HepG2 (cell line): ENCODE measurements around the gene TTC6. TPM values are rescaled to one million over a fixed set of nuclear protein-coding genes. Genes with fewer than 3 reads are reported as not detected.

Experiments
- ELF3 ChIP-seq: IDR thresholded peaks from 2 replicates; pipeline ENCODE4 v1.6.1; 2016; ENCODE audit warnings: missing genetic modification reagents, missing compliant biosample characterization
- GABPB1 ChIP-seq: IDR thresholded peaks from 2 replicates; pipeline ENCODE4 v1.6.1; 2016; ENCODE audit warnings: mild to moderate bottlenecking, missing genetic modification reagents, moderate library complexity, missing compliant biosample characterization
- GFI1 ChIP-seq: sonication (generic); formaldehyde crosslinking; IDR thresholded peaks from 2 replicates; pipeline ENCODE4 v1.5.0; 2020; ENCODE audit warnings: missing genetic modification reagents, mild to moderate bottlenecking, borderline replicate concordance
- HOXA7 ChIP-seq: sonication (generic); formaldehyde crosslinking; IDR thresholded peaks from 2 replicates; pipeline ENCODE4 v1.8.1; 2022; ENCODE audit warnings: mild to moderate bottlenecking, missing genetic modification reagents, moderate library complexity
- KAT8 ChIP-seq: IDR thresholded peaks from 2 replicates; pipeline ENCODE4 v1.6.1; 2016; ENCODE audit warnings: missing genetic modification reagents, missing compliant biosample characterization
- MAF1 ChIP-seq: sonication (generic); formaldehyde crosslinking; IDR thresholded peaks from 2 replicates; pipeline ENCODE4 v1.5.0; 2020; ENCODE audit warnings: missing genetic modification reagents, borderline replicate concordance
- NR2C2 ChIP-seq: sonication (generic); formaldehyde crosslinking; IDR thresholded peaks from 2 replicates; pipeline ENCODE4 v1.4.0; 2020; ENCODE audit warnings: missing genetic modification reagents, mild to moderate bottlenecking, moderate library complexity, borderline replicate concordance
- POGZ ChIP-seq: sonication (generic); formaldehyde crosslinking; IDR thresholded peaks from 2 replicates; pipeline ENCODE4 v1.4.0; 2020; ENCODE audit warnings: mild to moderate bottlenecking, missing genetic modification reagents
- RARG ChIP-seq: sonication (generic); formaldehyde crosslinking; IDR thresholded peaks from 2 replicates; pipeline ENCODE4 v1.4.0; 2020; ENCODE audit warnings: low read depth, mild to moderate bottlenecking, missing genetic modification reagents
- YEATS4 ChIP-seq: sonication (generic); formaldehyde crosslinking; IDR thresholded peaks from 2 replicates; pipeline ENCODE4 v1.4.0; 2020; ENCODE audit warnings: missing genetic modification reagents, borderline replicate concordance
- ZBTB21 ChIP-seq: sonication (generic); formaldehyde crosslinking; IDR thresholded peaks from 2 replicates; pipeline ENCODE4 v1.4.0; 2020; ENCODE audit warnings: missing genetic modification reagents
- ZBTB7B ChIP-seq: sonication (generic); formaldehyde crosslinking; IDR thresholded peaks from 2 replicates; pipeline ENCODE4 v1.4.0; 2020; ENCODE audit warnings: missing genetic modification reagents
- ZGPAT ChIP-seq: IDR thresholded peaks from 2 replicates; pipeline ENCODE4 v1.6.1; 2016; ENCODE audit warnings: mild to moderate bottlenecking
- ZMAT5 ChIP-seq: sonication (generic); formaldehyde crosslinking; IDR thresholded peaks from 2 replicates; pipeline ENCODE4 v1.5.0; 2020; ENCODE audit warnings: mild to moderate bottlenecking, low read depth, missing genetic modification reagents, borderline replicate concordance
- ZNF101 ChIP-seq: sonication (generic); formaldehyde crosslinking; IDR thresholded peaks from 2 replicates; pipeline ENCODE4 v1.4.0; 2020; ENCODE audit warnings: mild to moderate bottlenecking, low read depth, missing genetic modification reagents, borderline replicate concordance
- ZNF207 ChIP-seq: fragments of 450-650 bp; IDR thresholded peaks from 2 replicates; pipeline ENCODE4 v1.6.1; 2016; ENCODE audit warnings: antibody characterized with exemption, borderline replicate concordance
- ZNF232 ChIP-seq: sonication (generic); formaldehyde crosslinking; IDR thresholded peaks from 2 replicates; pipeline ENCODE4 v1.4.0; 2020; ENCODE audit warnings: missing genetic modification reagents, borderline replicate concordance
- ZNF367 ChIP-seq: sonication (generic); formaldehyde crosslinking; IDR thresholded peaks from 2 replicates; pipeline ENCODE4 v1.4.0; 2020; ENCODE audit warnings: missing genetic modification reagents, borderline replicate concordance
- polyA plus RNA-seq, 8 experiments: library from polyadenylated mRNA; depleted of rRNA in 3 of 8; stranded (reverse) in 7 of 8; unstranded in 1 of 8; fragments of >200 nt; fragmentation: Illumina TruSeq in 4 of 8; extraction: Trizol in 4 of 8; gene quantifications; 2 replicates each; pipeline versions ENCODE4 v1.2.1 to v1.2.3, GENCODE V29; 2011 to 2016; ENCODE audit warnings: low read depth in 4 of 8, missing spikeins in 1 of 8, mixed read lengths in 1 of 8; ENCODE audit not compliant: insufficient read depth in 1 of 8
- total RNA-seq, 5 experiments: library from RNA; depleted of rRNA; stranded (reverse); fragments of >200 nt; fragmentation: Illumina TruSeq; extraction: Trizol; gene quantifications; 2 replicates each; pipeline ENCODE4 v1.2.3, GENCODE V29; 2016; ENCODE audit warnings: low read depth in 1 of 5
- TF ChIP-seq, protein P1 (sequence below): sonication (generic); formaldehyde crosslinking; IDR thresholded peaks from 2 replicates; pipeline ENCODE4 v1.4.0; 2020; ENCODE audit warnings: missing genetic modification reagents, mild to moderate bottlenecking, borderline replicate concordance
- TF ChIP-seq, protein P2 (sequence below): sonication (generic); formaldehyde crosslinking; IDR thresholded peaks from 2 replicates; pipeline ENCODE4 v1.8.0; 2022; ENCODE audit warnings: mild to moderate bottlenecking, missing genetic modification reagents, moderate library complexity
- TF ChIP-seq, protein P3 (sequence below): sonication (generic); formaldehyde crosslinking; IDR thresholded peaks from 2 replicates; pipeline ENCODE4 v1.5.1; 2020; ENCODE audit warnings: missing genetic modification reagents, mild to moderate bottlenecking, borderline replicate concordance

Gene TTC6
- total and polyA plus RNA-seq, 2 of the 13 experiments (the other 11 are each of a cell fraction or from before 2014, with no cell fraction given), result 9.3 to 27.4 TPM

GRCh38 chr14:37585971-37586796 lies 9.2 kb upstream of the TTC6 start (continued):
- TF ChIP-seq ZMAT5 (CRISPR knock-in tag), result no peak
- peak; percentile 33; the same call in 1 of the 2 replicates for TF ChIP-seq ELF3 (CRISPR knock-in tag)
- no peak; the same call in 1 of the 2 replicates for TF ChIP-seq GABPB1
- no peak for TF ChIP-seq ZBTB21 (CRISPR knock-in tag)
- TF ChIP-seq POGZ (CRISPR knock-in tag), result peak; percentile 72; the same call in 1 of the 2 replicates
- no peak for TF ChIP-seq GFI1 (CRISPR knock-in tag)
- TF ChIP-seq ZNF207, result no peak
- no peak for TF ChIP-seq ZNF367 (CRISPR knock-in tag)
- 0 out of 2 replicates have a peak, but pooled peaks have one; percentile 55 for TF ChIP-seq ZGPAT (CRISPR knock-in tag)
- TF ChIP-seq ZNF232 (CRISPR knock-in tag), result no peak
- no peak for TF ChIP-seq ZBTB7B (CRISPR knock-in tag)
- TF ChIP-seq, protein P1, sequence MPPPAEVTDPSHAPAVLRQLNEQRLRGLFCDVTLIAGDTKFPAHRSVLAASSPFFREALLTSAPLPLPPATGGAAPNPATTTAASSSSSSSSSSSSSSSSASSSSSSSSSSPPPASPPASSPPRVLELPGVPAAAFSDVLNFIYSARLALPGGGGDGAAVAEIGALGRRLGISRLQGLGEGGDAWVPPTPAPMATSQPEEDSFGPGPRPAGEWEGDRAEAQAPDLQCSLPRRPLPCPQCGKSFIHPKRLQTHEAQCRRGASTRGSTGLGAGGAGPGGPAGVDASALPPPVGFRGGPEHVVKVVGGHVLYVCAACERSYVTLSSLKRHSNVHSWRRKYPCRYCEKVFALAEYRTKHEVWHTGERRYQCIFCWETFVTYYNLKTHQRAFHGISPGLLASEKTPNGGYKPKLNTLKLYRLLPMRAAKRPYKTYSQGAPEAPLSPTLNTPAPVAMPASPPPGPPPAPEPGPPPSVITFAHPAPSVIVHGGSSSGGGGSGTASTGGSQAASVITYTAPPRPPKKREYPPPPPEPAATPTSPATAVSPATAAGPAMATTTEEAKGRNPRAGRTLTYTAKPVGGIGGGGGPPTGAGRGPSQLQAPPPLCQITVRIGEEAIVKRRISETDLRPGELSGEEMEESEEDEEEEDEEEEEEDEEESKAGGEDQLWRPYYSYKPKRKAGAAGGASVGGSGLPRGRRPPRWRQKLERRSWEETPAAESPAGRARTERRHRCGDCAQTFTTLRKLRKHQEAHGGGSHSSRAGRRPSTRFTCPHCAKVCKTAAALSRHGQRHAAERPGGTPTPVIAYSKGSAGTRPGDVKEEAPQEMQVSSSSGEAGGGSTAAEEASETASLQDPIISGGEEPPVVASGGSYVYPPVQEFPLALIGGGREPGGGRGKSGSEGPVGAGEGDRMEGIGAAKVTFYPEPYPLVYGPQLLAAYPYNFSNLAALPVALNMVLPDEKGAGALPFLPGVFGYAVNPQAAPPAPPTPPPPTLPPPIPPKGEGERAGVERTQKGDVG (CRISPR knock-in tag), result no peak; the same call in 1 of the 2 replicates
- TF ChIP-seq NR2C2 (CRISPR knock-in tag), result no peak
- no peak for TF ChIP-seq KAT8
- no peak for TF ChIP-seq ZNF101 (CRISPR knock-in tag)
- TF ChIP-seq HOXA7 (CRISPR knock-in tag), result no peak
- peak; percentile 74 for TF ChIP-seq YEATS4 (CRISPR knock-in tag)
- TF ChIP-seq, protein P2, sequence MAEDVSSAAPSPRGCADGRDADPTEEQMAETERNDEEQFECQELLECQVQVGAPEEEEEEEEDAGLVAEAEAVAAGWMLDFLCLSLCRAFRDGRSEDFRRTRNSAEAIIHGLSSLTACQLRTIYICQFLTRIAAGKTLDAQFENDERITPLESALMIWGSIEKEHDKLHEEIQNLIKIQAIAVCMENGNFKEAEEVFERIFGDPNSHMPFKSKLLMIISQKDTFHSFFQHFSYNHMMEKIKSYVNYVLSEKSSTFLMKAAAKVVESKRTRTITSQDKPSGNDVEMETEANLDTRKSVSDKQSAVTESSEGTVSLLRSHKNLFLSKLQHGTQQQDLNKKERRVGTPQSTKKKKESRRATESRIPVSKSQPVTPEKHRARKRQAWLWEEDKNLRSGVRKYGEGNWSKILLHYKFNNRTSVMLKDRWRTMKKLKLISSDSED (CRISPR knock-in tag), result no peak
- no peak for TF ChIP-seq RARG (CRISPR knock-in tag)
- TF ChIP-seq, protein P3, sequence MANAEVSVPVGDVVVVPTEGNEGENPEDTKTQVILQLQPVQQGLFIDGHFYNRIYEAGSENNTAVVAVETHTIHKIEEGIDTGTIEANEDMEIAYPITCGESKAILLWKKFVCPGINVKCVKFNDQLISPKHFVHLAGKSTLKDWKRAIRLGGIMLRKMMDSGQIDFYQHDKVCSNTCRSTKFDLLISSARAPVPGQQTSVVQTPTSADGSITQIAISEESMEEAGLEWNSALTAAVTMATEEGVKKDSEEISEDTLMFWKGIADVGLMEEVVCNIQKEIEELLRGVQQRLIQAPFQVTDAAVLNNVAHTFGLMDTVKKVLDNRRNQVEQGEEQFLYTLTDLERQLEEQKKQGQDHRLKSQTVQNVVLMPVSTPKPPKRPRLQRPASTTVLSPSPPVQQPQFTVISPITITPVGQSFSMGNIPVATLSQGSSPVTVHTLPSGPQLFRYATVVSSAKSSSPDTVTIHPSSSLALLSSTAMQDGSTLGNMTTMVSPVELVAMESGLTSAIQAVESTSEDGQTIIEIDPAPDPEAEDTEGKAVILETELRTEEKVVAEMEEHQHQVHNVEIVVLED (CRISPR knock-in tag), result peak; percentile 27; the same call in 1 of the 2 replicates
- TF ChIP-seq MAF1 (CRISPR knock-in tag), result no peak
